ACHN (cell line): ENCODE data around the gene BHLHE23.

Experiments used
- DNase-seq: peaks from one replicate; pipeline ENCODE4 v3.0.0-alpha.2; 2015
- in situ Hi-C: cut with HindIII; loops from 2 replicates; pipeline ENCODE4 v1.10.0; 2017; ENCODE audit warnings: low sequenced_read_pairs, low pct_ligation_motif_present, low pct_unique_long_range_greater_than_20kb

Gene BHLHE23

DNA sequence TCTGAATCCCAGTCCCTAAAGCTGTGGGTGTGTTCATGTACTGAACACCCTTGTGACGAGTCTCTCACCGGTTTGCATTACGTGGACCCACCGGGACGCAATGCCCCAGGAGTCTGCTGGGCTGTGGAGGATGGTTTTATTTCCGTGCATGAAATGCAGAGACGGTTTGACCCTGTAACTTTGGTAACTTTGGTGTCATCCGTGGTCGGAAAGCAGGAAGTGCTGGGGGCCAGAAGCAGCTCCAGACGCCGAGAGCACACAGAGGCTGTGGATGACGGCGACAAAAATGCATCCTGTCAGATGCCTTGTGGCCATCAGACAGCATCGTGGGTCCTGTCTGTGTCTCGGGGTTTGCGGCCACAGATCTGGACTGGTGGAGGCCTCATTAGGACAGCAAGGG is 7.2 kb downstream of the BHLHE23 start:
- no peak for DNase-seq
- in situ Hi-C loops: no loop called here

GRCh38 chr20:62998449-62998848 is 8.3 kb downstream of the BHLHE23 start:
- DNase-seq: no peak
- in situ Hi-C loops: no loop called here

DNA sequence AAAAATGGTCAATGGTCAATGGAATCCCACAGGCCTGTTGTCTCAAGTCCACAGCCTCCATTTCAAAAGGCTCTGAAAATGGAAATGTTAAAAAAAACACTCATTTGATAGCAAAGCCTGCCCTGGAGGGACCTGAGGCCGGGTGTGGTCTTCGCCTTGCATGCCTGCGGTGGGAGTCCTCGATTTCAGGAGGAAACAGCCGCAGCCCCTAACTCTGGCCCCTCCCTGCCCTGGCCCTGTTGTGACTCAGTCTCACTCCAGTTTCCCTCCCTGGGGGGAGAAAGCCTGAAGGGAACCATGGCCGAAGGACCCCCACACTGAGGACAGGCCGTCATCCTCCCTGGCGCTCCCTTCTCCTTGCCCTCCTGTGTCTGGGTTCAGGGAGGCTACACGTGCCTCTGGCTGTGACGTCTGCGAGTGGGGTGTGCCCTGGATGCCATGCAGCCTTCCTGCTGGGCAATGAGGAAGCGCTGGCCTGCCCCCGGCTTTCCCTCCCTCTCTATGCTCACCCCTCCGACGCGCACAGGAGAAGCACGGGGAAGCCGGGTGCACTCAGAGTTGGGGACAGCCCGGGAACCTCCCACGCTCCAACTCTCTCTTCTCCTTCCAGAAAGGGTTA is 9.2 kb downstream of the BHLHE23 start:
- in situ Hi-C loops: no loop called here
- DNase-seq: no peak

DNA sequence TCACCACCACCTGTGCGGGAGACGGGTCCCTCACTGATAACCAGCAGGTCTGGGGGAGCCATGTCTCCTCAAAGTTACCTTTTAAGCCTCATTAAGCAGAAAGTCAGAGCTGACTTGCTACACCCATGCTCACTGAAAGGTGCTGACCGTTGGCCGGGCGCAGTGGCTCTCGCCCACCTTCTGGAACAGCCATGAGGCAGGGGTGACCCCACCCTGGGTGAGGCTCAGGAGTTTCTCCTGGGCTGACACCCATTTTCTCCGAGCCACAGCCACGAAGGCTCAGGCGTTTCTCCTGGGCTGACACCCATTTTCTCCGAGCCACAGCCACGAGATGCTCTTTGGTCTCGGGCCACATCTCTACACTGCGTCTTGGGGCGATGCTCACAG is 10.2 kb downstream of the BHLHE23 start:
- no peak for DNase-seq
- in situ Hi-C loops: no loop called here

DNA sequence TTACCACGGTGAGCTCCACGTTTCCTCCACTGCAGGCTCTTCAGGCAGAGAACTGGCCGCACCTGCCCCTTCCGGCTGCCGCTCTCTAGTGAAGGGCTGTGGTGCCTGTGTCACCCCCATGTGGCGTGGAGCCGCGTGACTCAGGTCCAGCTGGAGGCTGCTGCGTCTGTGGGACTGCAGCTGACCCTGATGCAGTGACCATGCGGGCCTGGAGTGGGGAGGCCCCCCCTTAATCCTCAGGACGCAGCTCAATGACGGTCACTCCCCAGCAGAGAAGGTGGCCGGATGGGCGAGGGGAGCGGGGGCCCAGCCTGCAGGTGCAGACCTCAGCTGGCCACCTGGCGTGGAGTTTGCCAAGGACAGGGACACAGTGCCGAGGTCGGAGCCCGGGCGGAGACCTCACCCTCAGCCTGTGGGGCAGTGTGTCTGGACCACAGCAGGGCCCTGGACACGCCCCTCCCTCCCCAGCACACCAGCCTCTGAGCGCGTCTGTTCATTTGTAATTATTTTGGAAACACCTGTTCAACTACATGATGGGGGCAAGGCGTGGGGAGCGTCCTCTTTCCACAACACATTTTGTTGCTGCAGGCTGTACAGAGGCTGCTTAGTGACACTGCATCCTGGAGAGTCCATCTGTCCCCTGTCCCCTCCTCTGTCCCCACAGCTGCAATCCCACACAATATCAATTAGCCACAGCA is 10.7 kb downstream of the BHLHE23 start:
- in situ Hi-C loops: no loop called here
- DNase-seq: no peak

DNA sequence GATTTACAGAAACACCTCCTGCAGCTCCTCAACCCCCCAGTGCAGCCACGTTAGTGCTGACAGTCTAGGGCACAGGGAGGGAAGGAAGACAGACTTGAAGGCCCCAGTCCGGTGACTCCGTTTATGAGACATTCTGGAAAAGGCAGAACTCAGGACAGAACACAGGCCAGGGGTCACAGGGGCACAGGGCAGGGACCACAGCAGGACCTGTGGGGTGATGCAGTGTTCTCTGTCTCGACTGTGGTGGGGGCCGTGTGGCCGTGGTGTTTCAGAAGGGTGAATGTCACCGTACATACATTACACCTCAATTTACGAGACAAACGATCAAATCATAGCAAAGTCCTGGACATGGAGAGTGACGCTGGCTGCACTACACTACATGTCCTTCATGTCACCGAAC is 11.3 kb downstream of the BHLHE23 start:
- no peak for DNase-seq

DNA sequence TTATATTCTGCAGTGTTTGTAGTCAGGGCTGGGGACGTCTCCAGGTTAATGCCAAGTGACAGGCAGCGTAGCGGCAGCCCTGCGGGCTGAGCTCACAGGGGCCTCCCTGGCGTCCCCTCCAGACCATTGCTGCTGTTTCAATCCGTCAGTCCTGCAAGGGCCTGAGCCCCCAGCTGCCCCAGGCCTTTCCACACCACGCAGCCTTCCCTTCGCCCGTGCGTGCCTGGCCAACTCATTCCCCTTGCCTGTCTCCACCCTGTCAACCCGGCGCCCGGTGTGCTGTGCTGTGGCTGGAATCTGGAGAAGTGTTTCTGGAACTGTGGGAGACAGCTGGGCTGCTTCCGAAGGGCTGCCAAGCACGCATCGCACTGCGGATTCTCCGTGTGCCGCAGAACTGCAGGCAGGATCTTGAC is 11.9 kb downstream of the BHLHE23 start:
- DNase-seq: no peak
- in situ Hi-C loops: no loop called here

More for the DNA sequence above, 11.3 kb downstream of the BHLHE23 start:
- in situ Hi-C loops: no loop called here

DNA sequence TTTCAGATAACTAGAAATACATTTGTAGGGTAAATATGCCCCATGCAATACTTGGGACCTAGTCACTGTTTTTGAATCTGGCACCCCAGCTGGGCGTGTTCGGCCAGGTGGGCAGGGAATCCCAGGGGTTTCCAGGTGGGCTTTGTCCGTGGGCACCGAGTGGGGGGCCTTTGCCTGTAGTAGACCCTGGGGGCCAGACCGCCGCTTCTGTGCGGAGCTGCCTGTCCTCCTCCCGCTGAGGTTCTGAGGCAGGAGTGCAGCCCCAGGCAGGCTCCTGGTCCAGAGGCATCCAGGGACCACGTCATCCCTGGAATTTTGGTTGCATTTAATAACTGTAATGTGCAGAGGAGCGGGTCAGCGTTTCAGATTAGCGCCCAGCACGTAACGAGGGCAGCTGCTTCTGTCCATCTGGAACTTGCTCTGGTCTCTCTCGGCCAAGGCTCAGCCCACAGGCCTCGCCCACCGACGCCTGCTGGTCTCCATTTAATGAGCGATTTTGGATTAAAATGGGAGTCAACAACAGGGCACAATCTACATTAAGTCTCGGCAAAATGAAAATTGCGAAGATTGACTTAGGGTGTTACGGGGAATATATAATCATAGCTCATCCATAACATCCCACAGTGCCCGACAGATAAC is 12.8 kb downstream of the BHLHE23 start:
- in situ Hi-C loops: no loop called here
- DNase-seq: no peak

- in situ Hi-C loops: no loop called here
- DNase-seq: no peak
Observed at GRCh38 chr20:62991863-62992262, 14.9 kb downstream of the BHLHE23 start.

- no peak for DNase-seq
- in situ Hi-C loops: no loop called here
Observed at GRCh38 chr20:62991196-62991807, 15.5 kb downstream of the BHLHE23 start.

DNA sequence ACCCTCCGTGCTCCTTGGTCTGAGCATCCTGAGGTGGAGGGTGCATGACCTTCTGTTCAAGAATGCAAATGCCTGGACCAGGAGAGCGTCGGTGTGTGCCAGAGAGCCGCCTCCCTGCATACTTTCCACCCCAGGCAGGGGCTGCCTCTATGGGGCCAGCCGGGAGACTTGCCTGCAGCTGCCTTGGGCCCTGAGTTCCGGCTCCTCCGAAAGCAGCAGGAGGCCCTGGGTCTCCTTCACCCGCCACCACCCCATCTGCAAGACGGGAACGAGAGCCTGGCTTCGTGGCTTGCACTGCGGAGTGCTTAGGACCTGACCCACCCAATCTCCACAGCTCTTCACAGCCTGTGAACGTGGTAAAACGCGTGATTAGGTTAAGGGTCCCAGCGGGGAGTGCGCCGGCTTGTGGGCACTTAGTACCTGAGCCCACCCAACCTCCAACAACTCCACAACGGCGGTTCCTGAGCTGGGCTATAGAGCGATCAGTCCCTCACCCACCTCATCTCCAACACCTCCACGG is 16.4 kb downstream of the BHLHE23 start:
- in situ Hi-C loops: no loop called here
- no peak for DNase-seq

GRCh38 chr20:62989201-62989601 is 17.6 kb downstream of the BHLHE23 start:
- DNase-seq: no peak
- in situ Hi-C loops: no loop called here

DNA sequence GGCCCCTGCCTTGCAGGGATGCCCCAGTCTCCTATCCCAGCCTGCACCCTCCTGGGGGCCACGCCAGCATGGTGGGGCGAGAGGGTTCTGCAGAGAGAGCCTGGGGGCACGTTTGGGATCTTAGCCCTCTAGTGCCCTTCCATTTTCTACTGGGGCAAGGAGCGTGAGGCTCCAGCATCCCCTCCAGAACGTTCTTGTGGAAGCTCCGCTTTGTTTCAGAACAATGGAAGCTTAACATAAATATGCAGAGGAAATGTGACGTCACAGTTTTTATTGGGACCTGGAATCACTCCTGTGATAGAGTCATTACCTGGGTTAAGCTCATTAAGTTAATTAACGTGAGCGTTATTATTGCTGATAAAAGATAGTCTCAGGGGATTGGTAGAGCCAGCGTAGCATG is 19.6 kb downstream of the BHLHE23 start:
- in situ Hi-C loops: no loop called here
- no peak for DNase-seq

GRCh38 chr20:62986257-62986800 is 20.4 kb downstream of the BHLHE23 start:
- no peak for DNase-seq
- in situ Hi-C loops: no loop called here

DNA sequence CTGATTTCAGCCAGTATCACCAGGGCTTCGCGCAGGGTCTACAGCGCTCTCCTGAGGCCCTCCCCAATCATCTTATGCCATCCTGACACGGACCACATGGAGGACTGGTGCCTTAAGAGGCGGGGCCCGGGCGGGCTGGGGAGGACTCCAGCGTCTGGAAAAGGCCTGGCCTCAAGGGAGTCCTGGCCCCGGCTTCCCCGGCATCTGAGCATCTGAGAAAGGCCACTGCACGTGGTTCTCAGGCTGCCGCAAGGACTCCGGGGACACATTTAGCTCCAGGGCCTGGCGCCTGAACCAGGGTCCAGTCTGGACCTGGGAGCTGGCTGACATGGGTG is 21.4 kb downstream of the BHLHE23 start:
- in situ Hi-C loops: no loop called here
- no peak for DNase-seq

DNA sequence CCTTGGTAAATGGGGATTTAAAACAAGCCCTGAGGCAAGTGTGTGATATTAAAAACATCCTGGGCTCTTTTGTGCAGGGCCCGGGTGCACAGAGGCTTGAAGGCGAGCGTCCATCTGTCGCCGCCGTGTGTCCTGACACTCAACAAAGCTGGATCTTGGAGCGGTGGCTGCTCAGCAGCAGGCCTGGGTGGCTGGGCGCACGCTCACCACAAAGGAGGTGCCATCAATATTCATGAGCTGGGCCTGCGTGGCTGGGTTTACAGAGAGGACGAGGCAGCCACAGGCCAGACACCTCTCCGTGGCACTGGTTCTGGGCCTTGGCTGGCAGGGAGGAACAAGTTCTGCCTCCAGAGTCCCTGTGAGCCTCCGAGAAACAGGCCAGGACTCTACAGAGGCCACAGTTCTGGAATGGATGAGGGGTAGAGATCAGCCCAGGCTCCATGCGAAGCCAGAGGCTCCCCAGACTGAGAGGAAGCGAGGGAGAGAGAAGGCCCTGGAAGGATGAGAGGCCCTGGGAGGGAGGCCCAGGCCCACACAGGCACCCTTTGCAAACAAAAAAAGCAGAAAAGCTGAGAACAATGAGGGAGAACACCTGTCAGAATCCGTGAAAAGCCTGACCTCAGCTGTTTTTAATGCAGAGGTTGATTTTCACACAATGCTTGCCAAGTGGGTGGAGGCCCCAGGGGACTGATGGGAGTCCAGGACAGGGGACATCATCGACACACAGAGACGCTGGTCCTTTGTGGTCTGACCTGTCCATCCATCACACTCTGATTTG is 21.9 kb downstream of the BHLHE23 start:
- in situ Hi-C loops: no loop called here
- no peak for DNase-seq

DNA sequence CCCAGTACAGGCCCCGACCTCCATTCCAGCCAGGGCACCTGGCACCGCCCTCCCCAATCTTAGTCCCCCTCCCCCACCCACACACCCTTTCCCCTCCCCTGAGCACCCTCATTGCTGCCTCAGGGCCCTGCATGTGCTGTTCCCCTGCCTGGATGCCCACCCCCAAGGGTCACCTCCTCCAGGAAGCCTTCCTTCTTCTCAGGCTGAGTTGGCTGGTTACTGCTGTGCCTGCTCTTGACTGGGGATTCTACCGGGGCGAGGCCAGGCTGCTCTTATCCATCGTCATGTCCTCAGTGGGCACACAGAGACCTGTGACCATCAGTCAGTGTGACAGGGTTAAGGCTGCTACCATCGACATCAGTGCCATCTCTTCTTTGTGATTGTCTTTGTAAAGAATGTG is 23.6 kb downstream of the BHLHE23 start:
- in situ Hi-C loops: no loop called here
- no peak for DNase-seq
